Eye (tissue), 1 donor: ENCODE results near the gene SSH2.

Experiments used
- DNase-seq: peaks from one replicate; pipeline ENCODE4 v3.0.0-alpha.2; 2015

The SSH2 gene

DNA sequence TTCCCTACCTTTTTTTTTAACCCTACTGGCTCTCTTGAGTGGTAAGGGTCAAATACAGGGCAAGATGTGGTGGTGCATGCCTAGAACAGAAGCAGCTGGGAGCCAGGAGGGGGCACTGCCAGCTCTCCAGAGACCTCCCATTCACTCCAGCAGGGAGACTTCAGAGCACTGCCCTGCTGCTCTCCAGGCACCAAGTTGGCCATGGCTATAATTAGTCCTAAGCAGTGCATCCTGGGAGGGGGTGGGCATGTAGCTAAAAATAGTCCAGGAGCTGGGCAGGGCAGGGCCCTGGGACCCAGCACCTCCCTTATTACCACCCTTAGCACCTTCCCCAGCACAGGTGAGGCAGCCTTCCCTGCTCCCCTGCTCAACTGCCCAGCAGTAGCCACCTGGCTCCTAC, 310.8 kb downstream of the SSH2 start:
- no peak for DNase-seq

DNA sequence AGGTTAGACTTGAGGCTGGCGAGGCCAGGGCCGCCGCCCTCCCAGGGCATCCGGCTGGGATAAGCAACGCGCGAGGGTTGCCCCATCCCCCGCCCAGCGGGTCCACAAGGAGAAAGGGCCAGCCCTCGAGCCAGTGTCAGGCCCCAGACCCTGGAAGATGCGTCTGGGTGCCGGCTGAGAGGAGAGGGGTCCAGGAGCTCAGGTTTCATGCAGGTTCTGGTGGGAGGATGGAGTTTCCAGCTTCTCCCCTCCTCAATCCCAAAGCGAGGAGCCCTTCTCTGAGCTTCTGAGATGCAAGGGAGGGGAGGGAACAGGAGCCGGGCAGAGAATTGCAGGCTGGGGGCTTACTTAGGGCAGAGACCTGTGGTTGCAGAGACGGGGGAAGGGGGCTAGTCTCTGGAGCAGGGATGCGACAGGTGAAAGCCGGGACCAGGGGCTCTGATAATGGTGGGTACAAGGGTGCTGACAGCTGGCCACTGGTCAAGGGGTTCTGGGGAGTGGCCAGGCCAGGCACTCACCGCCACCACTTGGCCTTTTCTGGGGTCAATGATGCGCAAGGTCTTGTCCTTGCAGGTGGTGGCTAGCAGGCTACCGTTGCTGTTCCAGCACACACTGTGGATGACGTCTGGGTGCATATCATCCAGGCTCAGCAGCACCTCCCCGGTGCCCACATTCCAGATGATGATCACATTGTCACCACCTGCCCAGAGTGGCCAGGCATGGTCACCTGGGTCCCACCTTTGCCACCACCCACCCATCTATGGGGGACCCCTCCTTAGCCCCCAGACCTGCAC, 311.6 kb downstream of the SSH2 start:
- DNase-seq = no peak

DNA sequence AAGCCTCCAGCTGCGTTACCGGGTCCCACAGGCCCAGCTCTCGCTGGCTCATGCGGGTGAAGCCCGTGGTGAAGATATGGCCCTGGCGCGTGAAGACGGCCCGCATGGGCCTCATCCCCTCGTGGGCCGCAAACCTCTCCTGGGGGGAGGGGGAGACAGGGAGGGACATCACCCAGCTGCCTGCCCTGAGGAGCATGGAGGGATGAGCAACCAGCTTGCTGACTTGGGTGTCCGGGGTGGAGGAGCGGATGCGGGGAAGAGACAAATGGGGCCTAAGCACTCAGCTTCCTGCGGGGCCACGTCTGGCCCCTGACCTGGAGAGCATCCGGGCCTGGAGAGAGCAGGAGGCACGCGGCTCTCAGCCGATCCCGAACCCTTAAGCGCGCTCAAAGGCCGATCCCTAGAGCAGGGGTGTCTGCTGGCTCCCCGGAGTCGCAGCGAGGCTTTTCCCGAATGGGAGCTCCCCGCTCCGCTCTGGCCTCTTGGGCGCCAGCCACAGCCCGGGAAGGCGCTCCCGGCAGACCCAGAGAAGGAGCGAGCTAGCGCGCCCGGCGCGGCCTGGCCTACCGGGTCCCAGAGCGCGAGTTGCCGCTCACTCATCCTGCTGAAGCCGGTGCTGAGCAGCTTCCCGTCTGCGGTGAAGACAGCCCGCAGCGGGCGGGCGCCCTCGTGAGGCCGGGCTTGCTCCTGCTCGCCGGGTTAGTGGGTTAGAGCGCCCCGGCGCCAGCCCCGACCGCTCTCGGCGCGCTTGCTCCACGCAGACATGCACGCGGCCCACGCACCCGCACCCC, 312.4 kb downstream of the SSH2 start:
- DNase-seq = peak; percentile 45

DNA sequence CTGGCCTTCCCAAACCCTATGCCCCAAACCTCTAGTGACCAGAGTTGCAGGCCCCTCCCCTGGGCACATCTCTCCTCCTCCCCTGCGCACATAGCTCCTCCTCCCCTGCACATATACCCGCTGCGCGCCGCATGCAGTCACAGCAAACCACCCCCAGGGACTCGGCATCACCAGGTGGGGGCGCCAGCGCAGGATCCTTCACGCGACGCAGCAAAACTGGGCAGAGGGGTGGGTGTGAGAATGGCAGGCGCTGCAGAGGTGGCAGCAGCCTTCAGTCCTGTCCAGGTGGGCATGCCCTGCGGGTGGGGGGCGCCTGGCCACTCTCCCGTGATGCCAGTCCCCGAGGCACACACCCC, 312.9 kb downstream of the SSH2 start:
- DNase-seq = peak; percentile 82

DNA sequence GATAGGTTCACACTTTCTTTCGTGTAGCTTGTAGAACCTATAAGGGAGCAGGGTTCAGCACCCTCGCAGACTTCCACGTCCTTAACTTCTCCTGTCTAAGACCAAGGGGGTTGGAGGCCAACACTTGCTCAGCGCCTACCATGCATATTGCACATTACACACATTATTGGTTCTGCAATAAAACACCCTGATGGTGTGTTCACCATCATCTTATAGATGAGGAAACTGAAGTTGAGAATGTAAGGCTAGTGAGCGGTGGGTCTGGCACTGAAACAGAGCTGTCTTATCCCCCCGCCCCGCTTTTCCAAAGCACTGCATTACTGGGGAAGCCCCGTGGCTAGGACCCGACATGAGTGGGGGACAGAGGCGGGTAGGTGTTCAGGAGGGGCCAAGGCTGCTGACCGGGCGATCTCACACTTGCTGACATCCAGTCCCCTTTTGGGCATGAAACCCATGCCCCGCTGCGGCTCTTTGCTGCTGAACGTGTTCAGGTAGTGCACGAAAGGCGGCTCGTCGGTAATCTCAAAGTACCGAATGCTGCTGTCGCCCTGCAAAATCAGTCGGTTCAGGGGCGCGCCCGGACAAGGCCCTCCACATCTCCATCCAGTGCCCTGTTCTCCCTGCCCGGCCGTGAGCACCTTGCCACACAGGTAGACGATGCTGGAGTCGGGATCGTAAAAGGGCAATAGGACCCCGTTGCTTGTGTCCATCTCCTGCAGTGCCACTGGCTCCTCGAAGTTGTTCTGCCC, 313.6 kb downstream of the SSH2 start:
- DNase-seq = no peak

DNA sequence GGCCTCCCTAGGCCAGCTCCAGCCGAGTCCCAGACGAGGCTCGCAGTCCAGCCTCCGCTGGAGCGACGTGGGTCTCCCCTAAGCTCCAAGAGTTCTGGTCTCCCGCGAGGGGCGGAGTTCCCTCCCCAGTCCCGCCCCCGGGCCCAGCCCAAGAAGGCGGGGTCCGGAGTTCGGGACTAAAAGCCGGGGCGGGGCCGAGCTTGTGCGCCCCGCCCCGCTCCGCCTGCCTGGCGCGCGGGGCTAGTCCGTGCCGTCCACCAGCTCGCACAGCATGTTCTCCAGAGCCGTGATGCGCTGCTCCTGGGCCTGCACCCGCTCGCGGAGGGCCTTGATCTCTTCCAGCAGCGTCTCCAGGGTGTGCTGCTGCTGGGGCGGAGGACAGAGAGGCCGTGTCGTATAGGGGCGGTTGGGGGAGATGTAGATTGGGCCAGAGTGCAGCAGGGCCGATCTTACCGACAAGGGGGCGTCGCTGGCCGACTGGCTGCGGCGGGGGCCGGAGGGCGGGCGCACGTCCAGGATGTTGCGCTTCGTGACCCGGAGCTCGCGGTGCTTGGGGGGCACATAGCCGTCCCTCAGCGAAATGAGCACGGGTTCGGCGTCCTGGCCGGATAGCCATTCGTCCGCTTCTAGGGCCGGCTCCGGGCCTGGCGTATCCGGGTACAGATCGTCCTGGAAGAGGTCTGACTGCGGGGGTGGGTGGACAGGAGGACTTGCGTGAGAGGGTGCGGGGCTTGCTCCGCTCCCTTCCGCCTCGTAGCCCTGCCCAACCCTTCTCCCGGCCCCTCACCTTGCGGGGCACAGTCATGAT, 314.3 kb downstream of the SSH2 start:
- DNase-seq = peak; percentile 93

DNA sequence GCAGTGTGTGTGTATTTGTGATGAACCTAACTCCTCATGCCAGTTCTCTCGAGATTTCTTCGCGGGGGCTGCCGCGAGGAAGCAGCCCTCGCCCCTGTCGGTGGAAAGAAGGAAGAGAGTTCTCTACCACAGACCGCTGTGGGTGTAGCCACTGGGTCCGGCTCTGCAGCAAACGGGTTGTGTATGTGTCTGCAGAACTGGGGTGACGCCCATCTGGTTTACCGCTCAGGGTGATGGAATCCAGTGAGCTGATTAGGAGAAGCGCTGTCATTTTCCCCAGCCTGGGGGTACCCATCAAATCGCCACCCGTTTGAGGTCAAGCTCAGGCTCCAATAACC, 315.0 kb downstream of the SSH2 start:
- DNase-seq = no peak

DNA sequence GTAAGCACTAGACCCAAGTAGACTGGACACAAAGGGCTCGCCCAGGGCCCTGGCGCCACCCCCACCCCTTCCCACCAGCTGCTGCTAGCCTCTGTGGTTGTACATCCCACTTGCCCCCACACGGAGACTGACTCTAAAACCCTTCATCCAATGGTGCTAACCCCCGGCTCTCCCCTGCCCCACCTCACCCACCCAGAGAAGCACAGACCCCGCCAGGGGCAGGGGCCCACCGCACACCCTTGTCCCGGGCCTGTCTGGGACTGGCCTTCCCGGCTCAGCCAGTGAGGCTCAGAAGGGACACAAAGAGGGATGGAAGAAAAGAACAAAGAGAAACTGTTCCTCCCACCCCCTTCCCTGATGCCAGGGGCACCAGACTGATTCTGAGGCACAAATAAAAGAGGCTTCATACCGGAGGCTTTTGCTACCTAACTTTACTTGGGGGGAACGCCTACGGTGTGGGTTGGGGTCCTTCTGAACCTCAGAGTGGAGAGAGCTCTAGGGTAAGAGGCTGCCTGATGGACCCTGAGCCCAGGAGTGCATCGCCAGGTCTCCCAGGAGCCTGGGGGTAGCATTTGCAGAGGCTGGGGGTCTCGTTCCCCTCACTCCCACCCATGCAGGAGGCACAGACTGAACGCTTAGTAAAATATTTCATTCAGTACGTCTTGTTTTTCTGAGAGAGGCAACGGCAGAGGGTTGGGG, 315.5 kb downstream of the SSH2 start:
- DNase-seq = peak; percentile 50

DNA sequence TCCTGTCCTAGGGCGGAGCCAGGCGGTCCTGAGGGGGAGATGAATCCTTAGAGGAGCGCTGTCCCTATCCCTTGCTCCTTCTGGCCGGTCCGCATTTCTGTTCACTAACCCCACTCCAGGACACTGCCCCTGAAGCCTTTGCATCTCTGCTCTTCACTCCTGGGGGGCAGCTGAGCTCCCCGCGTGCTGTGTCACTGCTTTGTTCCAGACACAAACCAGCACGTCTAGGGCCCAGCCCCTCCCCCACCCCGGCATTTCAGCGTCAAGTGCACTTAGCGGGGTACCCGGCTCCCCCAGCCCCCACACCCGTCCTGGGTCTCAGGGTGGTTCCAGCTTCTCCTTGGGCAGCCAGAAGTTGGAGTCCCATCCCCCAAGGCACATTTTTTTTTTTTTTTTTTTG, 316.2 kb downstream of the SSH2 start:
- DNase-seq = no peak

DNA sequence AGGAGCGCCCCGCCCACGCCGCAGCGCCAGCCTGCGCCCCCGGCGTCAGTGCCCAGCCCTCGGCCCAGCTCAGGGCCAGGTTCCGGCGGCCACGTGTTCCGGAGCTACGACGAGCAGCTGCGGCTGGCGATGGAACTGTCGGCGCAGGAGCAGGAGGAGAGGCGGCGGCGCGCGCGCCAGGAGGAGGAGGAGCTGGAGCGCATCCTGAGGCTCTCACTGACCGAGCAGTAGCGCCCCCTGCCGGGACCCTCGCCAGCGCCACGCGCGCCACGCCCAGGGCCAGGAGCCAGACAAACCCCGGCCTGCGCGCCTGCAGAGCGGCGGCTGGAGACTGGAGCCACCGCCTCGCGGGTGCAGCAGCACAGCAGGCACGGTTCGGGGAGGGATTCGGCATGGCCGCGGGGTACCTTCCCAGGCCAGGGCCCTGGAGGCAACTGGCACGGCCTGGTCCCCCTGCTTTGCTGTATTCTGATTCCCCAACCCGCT, 316.6 kb downstream of the SSH2 start:
- DNase-seq = peak; percentile 98

DNA sequence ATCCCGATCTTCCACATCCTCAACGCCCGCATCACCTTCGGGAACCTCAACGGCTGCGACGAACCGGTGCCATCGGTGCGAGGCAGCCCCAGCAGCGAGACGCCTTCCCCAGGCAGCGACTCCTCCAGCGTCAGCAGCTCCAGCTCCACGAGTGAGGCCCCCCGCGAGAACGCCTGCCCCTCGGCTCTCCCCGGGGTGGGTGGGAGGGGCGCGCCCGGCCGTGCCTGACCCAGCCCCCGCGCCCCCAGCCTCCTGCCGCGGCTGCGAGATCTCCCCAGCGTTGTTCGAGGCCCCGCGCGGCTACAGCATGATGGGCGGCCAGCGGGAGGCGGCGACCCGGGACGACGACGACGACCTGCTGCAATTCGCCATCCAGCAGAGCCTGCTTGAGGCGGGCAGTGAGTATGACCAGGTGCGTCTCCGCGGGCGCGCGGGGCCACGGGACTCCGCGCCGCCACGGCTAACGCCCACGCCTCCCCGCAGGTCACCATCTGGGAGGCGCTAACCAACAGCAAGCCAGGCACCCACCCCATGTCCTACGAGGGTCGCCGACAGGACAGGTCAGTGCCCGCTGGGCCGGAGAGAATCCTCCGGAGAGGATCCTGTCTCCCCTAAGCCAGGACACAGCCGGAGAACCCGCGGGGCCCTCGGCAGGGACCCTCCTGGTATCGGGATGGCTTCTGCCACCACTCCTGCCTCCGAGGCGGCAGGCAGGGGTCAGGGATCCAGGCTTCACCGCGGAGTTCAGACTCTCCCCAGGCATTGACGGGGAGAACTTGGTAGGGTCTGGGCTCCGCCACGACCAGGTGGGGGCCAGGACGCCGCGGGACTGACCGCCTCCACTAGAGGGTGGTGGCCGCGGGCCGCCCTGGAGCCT, 317.4 kb downstream of the SSH2 start:
- no peak for DNase-seq

DNA sequence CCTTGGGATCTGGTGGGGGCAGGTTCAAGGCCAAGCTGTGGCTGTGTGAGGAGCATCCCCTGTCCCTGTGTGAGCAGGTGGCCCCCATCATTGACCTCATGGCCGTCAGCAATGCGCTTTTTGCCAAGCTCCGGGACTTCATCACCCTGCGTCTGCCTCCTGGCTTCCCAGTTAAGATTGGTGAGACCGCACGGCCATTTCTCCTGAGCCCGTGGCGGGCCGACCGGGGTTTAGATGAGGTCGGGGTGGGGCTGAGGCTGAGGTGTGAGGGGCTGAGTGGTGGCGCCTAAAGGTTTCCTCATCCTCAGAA, 318.0 kb downstream of the SSH2 start:
- DNase-seq = no peak

DNA sequence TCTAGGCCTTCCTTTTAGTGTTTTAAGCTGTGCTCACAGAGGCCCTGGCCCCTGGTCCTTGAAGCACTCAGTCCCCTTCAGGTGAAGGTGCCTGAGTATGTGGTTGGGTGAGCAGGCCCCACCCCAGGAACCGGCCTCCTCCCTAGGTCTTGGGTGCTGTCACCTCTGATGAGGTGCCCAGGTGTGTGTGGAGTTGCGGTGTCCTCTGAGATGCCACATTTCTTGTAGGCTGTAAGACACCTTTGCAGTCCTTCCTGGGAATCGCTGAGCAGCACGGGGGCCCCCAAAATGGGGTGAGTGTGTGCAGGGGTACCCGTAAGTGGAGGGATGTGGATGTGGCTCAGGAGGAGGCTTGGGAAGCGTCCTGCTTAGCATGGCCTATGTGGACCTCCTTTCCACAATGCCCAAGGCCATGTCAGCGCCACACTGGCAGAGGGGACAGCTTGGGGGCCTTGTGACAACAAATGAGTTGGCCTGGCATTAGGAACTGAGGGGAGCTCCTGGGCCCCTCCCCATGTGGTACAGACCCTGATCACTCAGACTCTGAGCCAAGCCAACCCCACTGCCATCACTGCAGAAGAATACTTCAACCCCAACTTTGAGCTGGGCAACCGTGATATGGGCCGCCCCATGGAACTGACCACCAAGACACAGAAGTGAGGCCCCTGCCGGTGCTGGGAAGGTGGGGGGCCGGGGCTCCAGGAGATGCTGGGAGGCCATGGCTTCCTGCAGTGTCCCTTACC, 318.5 kb downstream of the SSH2 start:
- no peak for DNase-seq

DNA sequence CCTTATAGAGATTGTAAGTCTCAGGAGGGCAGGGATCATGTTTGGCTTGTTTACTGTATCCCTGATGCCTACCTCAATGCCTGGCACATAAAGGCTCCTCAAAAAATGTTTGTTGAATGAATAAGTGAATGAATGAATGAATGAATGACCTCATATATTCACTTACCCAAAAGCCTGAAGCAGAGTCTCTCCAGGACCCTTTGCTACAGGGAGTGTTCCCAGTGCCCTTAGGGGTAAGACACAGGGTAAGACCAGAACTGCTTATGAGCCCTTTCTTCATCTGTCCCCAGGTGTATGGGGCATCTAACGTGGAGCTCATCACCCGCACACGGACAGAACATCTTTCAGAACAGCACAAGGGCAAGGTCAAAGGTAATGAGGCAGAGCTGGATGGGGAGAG, 319.6 kb downstream of the SSH2 start:
- no peak for DNase-seq

DNA sequence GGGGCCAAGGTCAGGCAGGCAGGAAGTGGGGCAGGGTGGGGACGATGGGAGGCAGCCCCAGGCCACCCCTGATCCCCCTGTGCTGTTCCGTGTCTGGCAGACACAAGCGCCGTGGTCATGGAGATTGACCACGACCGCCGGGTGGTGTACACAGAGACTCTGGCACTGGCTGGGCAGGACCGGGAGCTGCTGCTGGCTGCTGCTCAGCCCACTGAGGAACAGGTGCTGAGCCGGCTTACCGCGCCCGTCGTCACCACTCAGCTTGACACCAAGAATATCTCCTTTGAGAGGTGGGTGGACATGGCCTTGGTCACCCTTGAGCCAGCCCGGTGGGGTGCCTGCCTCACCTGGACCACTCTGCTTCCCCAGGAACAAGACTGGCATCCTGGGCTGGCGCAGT, 321.0 kb downstream of the SSH2 start:
- DNase-seq = no peak

DNA sequence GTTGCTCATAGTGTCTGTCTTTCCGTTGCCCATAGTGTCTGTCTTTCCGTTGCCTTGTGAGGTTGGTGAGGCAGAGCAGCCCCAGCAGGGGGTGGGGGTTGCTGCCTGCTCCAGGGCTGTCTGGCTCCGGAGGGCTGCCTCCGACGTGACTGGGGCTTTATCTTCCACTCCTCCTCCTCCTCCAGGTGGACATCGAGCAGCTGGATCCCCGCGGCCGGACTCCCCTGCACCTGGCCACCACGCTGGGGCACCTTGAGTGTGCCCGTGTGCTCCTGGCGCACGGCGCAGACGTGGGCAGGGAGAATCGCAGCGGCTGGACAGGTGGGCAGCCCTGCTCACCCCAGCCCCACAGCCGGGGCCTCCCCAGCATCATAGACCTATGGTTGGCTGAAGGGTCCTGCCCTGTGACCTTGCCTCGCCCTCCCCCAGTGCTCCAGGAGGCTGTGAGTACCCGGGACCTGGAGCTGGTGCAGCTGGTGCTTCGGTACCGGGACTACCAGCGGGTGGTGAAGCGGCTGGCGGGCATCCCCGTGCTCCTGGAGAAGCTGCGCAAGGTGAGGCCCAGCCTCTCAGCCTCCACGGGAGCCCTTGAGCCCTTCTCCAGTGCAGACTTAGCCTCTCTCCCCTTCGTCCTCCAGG, 322.4 kb downstream of the SSH2 start:
- DNase-seq = no peak

DNA sequence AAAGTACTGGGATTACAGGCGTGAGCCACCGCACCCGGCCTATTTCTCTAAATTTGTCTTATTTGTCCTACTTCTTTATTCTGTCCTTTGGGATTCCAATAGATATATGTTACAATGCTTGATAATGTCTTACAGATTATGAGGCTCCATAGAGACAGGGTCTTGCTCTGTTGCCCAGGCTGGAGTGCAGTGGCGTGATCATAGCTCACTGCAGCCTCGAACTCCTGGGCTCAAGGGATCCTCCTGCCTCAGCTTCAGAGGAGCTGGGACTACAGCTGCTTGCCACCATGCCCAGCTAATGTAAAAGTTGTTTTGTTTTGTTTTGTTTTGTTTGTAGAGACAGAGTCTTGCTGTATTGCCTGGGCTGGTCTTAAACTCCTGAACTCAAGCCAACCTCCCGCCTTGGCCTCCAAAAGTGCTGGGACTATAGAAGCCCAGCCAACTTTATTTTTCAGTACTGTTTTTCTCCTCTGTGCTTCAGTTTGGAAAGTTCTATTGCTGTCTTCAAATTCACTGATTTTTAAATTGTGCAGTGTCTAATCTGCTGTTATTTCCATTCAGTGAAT, 326.8 kb downstream of the SSH2 start:
- DNase-seq = no peak

DNA sequence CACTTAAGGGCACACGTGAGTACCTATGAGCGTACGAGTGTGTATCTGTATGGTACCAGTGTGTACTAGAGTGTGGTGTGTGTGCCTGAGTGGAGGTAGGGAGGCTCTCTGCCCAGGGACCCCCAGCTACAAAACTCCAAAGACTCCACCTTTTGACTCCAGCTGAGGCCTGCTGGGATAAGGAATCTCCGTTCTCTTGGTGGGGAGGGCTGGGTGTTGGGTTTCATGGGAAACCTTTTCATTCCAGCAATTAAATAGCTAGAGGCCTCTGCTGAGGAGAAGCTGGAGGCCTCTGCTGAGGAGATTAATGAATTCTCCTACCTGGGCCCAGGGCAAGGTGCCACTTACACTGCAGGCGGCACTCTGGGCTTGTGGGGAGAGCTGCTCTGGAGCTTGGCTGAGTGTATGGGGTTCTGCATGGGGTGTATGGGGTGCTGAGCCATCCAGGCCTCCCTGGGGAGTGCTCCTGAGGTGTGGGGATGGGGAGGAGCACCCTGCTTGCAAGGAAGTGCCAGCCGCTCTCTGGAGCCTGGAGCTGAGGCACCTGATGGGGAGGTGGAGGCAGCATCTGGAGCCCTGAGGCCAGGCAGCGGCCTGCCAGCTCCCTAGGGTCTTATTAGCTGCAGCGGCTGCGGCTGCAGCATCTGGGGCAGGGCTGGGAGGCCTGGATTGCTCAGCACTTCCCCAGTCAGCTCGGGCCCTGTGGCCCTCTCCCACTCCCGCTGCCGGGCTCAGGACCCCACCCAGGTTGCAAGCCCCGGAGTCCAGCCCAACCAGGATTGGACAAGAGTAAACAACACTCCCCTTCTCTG, 332.5 kb downstream of the SSH2 start:
- DNase-seq = peak; percentile 40

DNA sequence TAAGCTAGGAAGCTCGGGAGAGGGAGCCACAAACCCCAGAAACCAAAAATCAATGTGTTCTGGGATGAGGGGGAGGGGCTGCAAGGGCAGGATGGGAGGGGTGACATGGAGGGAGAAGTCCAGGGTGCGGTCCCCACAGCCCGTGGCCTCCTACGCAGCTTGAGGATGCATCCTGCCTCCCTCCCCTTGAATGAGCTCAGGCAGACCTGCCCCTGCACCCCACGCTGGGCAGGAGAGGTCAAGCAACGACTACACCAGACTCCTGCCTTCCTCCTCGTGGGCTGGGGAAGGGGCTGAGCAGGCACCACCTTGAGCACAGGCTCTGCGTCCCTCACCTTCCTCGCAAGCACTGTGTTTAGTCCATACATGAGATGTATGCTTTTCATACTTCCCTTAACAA, 333.2 kb downstream of the SSH2 start:
- DNase-seq = no peak
